ENCODE measurements around the gene TPRG1L.

The TPRG1L gene

DNA sequence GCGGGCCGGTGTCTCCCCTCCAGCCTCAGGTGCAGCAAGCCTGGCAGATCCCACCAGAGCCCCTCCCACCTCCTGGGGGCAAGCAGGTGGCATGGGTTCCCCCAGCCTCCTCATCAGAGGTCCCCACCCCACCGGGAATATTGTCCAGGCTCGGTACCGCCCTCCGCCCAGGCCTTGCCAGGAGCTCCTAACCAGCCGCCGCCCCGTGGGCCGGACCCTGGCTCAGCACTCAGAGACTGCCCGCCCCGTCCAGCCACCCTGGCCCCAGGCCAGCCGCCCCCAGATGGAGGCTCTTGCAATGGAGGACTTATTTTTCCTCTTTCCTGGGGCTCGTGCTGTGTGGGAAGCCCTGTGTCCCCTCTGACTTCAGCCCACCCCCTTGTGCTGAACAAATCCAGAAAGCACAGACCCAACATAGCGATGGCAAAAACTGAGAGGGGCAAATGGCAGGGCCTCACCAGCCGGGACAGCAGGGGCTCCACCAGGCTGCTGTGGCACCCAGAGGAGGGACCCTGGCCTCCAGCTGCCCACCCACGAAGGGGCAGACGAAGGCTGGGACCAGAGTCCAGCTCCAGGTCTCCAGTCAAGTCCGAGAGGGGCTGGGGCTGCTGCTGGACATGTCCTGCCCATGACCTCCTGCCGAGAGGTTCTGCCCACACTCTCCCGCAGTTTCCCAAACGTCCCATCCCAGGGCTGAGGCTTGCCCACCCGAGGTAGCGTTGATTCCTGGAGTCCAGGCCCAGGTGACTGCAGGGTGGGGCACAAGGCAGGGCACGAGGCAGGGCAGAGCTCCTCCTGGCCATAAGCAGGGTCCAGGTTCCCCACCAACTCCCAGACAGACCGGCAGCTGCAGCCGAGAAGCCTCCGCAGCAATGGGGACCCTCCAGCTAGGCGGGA, 21.0 kb upstream of the TPRG1L start:
- DNase-seq (ENCODE audit: low read depth) = no peak
- no peak overlapping the region for H3K4me3 ChIP-seq (ENCODE audit: low read depth, low read length)
- no peak for TF ChIP-seq CTCF (conservative IDR thresholded peaks at IDR 0.05; ENCODE audit: low read depth, low read length)

- TF ChIP-seq CTCF (conservative IDR thresholded peaks at IDR 0.05; ENCODE audit: low read depth, low read length) = no peak
- DNase-seq (ENCODE audit: low read depth) = no peak
Observed at GRCh38 chr1:3604468-3604974, 20.3 kb upstream of the TPRG1L start.

GRCh38 chr1:3604997-3605823, 19.6 kb upstream of the TPRG1L start:
- no peak for TF ChIP-seq CTCF (conservative IDR thresholded peaks at IDR 0.05; ENCODE audit: low read depth, low read length)
- H3K4me3 ChIP-seq (ENCODE audit: low read depth, low read length) = no peak overlapping the region
- no peak for DNase-seq (ENCODE audit: low read depth)

More at GRCh38 chr1:3604468-3604974, 20.3 kb upstream of the TPRG1L start:
- H3K4me3 ChIP-seq (ENCODE audit: low read depth, low read length) = no peak overlapping the region

- H3K4me3 ChIP-seq (ENCODE audit: low read depth, low read length) = no peak overlapping the region
- no peak for TF ChIP-seq CTCF (conservative IDR thresholded peaks at IDR 0.05; ENCODE audit: low read depth, low read length)
- no peak for DNase-seq (ENCODE audit: low read depth)
Observed at GRCh38 chr1:3606779-3607702, 17.8 kb upstream of the TPRG1L start.

- H3K4me3 ChIP-seq (ENCODE audit: low read depth, low read length) = no peak overlapping the region
- no peak for TF ChIP-seq CTCF (conservative IDR thresholded peaks at IDR 0.05; ENCODE audit: low read depth, low read length)
Observed at GRCh38 chr1:3607703-3608065, 17.1 kb upstream of the TPRG1L start.

GRCh38 chr1:3608154-3608553, 16.7 kb upstream of the TPRG1L start:
- H3K4me3 ChIP-seq (ENCODE audit: low read depth, low read length) = no peak overlapping the region
- TF ChIP-seq CTCF (conservative IDR thresholded peaks at IDR 0.05; ENCODE audit: low read depth, low read length) = no peak
- no peak for DNase-seq (ENCODE audit: low read depth)

More at GRCh38 chr1:3607703-3608065, 17.1 kb upstream of the TPRG1L start:
- no peak for DNase-seq (ENCODE audit: low read depth)

All from choroid plexus epithelial cell (primary cell).